PC-9 (cell line): Measurements from ENCODE around the gene VRK1. TPM values are rescaled to one million over a fixed set of nuclear protein-coding genes. Genes with fewer than 3 reads are reported as not detected.

ENCODE experiments used
- BruUV-seq: library from RNA; stranded (reverse); fragments of 400-500 nt; replicated peaks from 2 replicates; lab custom pipeline; 2021; lab: Mats Ljungman, UMichigan
- CTCF ChIA-PET: fragments of 300-600 bp; sonication (Branson Sonifier 250); formaldehyde crosslinking; loops from one replicate; lab custom pipeline; 2022; ENCODE audit warnings: antibody characterized with exemption; lab: Charles Lee
- POLR2A ChIA-PET: fragments of 300-600 bp; sonication (Branson Sonifier 250); formaldehyde crosslinking; loops from one replicate; lab custom pipeline; 2022; ENCODE audit warnings: antibody characterized with exemption; ENCODE audit not compliant: unreplicated experiment; lab: Charles Lee
- DNase-seq, 2 experiments: peaks; one replicate each; pipeline versions ENCODE4 v3.0.0 to v3.0.0-alpha.2; 2015 to 2022; ENCODE audit warnings: mixed read lengths in 1 of 2
- H2AFZ ChIP-seq: fragments of 200-600 bp; sonication (generic); 2 replicates; pipeline ENCODE4 v1.8.1; 2017; ENCODE audit warnings: antibody characterized with exemption
- H3F3A ChIP-seq: fragments of 200-600 bp; sonication (generic); 2 replicates; pipeline ENCODE4 v1.8.1; 2017; ENCODE audit warnings: antibody characterized with exemption, mild to moderate bottlenecking, low read depth; ENCODE audit not compliant: insufficient read depth
- H3K27ac ChIP-seq: fragments of 200-600 bp; sonication (generic); 2 replicates; pipeline ENCODE4 v1.6.1; 2016; ENCODE audit warnings: mixed run types
- H3K27me3 ChIP-seq: fragments of 200-600 bp; sonication (generic); 2 replicates; pipeline ENCODE4 v1.6.1; 2016; ENCODE audit warnings: low read depth, mixed run types; ENCODE audit not compliant: insufficient read depth
- H3K36me3 ChIP-seq: fragments of 200-600 bp; sonication (generic); 2 replicates; pipeline ENCODE4 v1.6.1; 2016; ENCODE audit warnings: low read depth, mixed run types
- H3K4me1 ChIP-seq: fragments of 200-600 bp; sonication (generic); replicated peaks from 2 replicates; pipeline ENCODE4 v1.6.1; 2016; ENCODE audit warnings: mixed run types; ENCODE audit not compliant: insufficient read depth
- H3K4me2 ChIP-seq: fragments of 200-600 bp; sonication (generic); 2 replicates; pipeline ENCODE4 v1.6.1; 2017; ENCODE audit warnings: mixed run types
- H3K4me3 ChIP-seq: fragments of 200-600 bp; sonication (generic); 2 replicates; pipeline ENCODE4 v1.6.1; 2016; ENCODE audit warnings: mixed run types
- H3K79me2 ChIP-seq: fragments of 200-600 bp; sonication (generic); 2 replicates; pipeline ENCODE4 v1.6.1; 2017; ENCODE audit warnings: low read depth, mixed run types
- H3K9me2 ChIP-seq: fragments of 200-600 bp; sonication (generic); 2 replicates; pipeline ENCODE4 v1.8.1; 2017; ENCODE audit warnings: mild to moderate bottlenecking; ENCODE audit not compliant: insufficient read depth
- H3K9me3 ChIP-seq: fragments of 200-600 bp; sonication (generic); 2 replicates; pipeline ENCODE4 v1.8.1; 2016; ENCODE audit warnings: low read depth; ENCODE audit not compliant: insufficient read depth
- H4K20me1 ChIP-seq: fragments of 200-600 bp; sonication (generic); 2 replicates; pipeline ENCODE4 v1.8.1; 2017; ENCODE audit not compliant: insufficient read depth
- EZH2 ChIP-seq: fragments of 200-600 bp; sonication (generic); IDR thresholded peaks from 2 replicates; pipeline ENCODE4 v1.8.0; 2017; ENCODE audit warnings: antibody characterized with exemption, low read depth
- intact Hi-C: fragments of 100-400 bp; cut with micrococcal nuclease; formaldehyde crosslinking; loops from one replicate; pipeline ENCODE4 v1.10.0; 2022; ENCODE audit not compliant: unreplicated experiment
- total RNA-seq: library from RNA; stranded (reverse); gene quantifications from 2 replicates; pipeline ENCODE4 v1.2.3, GENCODE V29; 2021
- TF ChIP-seq, protein P1 (sequence below): fragments of 200-600 bp; sonication (generic); conservative IDR thresholded peaks from 2 replicates; pipeline ENCODE4 v1.6.1; 2017; ENCODE audit warnings: mixed run types, antibody characterized with exemption, mild to moderate bottlenecking, moderate library complexity

Gene VRK1
- total RNA-seq, 1 experiment from 2014 or later, result 6.8 TPM

DNA sequence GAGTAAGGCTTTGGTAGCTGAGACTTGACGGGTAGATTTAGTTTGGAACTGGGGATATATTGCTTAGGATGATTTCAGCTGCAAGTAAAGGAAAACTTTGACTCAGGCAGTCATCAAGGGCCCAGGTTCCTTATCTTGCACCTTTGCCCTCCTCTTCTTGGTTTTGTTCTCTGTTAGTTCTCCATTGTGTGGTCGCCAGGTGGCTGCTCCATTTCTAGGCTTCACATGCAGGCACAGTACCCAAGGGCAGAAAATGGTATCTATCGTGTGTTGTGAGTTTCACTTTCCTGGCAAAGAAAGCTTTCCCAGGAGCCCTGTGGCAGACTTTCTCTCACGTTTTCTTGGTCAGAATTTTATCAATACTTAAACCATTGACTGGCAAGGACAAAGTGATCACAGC, 50.8 kb downstream of the VRK1 start:
- no TSS peak for BruUV-seq
- no peaks in the 10 kb centered on the region for H4K20me1 ChIP-seq
- no peaks in the 10 kb centered on the region for H3K36me3 ChIP-seq
- no peak overlapping the region for H3K27ac ChIP-seq
- H3K9me2 ChIP-seq, result no peaks in the 10 kb centered on the region
- H3K79me2 ChIP-seq, result no peaks in the 10 kb centered on the region
- H3K9me3 ChIP-seq, result no peaks in the 10 kb centered on the region
- intact Hi-C loops, result no loop called here
- CTCF ChIA-PET, result no interaction called here
- POLR2A ChIA-PET, result no interaction called here
- no peaks in the 10 kb centered on the region for H3K27me3 ChIP-seq
- no peak overlapping the region for H3K4me2 ChIP-seq
- H2AFZ ChIP-seq, result no peak overlapping the region
- H3K4me3 ChIP-seq, result no peak overlapping the region
- no peaks in the 10 kb centered on the region for H3K4me1 ChIP-seq
- no peak for DNase-seq
- TF ChIP-seq EZH2, result no peak
- H3F3A ChIP-seq, result no peaks in the 10 kb centered on the region

DNA sequence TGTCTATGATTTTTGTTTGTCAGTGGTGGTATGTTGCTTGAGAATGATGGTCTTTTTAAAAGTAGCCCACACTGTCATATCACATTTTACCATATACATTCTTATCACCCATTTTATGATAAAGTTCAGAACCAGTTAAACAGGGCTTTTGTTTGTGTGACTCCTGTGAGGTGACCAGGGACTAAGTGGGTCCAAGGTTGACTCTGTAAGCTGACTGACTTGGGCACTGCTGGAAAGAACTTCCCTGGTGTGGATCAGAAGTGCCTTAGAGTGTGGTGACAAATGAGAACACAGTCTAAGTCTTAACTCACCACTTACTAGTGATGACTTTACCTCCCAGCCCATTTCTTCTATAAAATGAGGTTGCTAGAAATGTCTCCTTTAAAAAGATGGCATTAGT, 52.6 kb downstream of the VRK1 start:
- no peaks in the 10 kb centered on the region for H3K79me2 ChIP-seq
- DNase-seq, result no peak
- POLR2A ChIA-PET, result no interaction called here
- TF ChIP-seq, protein P1, sequence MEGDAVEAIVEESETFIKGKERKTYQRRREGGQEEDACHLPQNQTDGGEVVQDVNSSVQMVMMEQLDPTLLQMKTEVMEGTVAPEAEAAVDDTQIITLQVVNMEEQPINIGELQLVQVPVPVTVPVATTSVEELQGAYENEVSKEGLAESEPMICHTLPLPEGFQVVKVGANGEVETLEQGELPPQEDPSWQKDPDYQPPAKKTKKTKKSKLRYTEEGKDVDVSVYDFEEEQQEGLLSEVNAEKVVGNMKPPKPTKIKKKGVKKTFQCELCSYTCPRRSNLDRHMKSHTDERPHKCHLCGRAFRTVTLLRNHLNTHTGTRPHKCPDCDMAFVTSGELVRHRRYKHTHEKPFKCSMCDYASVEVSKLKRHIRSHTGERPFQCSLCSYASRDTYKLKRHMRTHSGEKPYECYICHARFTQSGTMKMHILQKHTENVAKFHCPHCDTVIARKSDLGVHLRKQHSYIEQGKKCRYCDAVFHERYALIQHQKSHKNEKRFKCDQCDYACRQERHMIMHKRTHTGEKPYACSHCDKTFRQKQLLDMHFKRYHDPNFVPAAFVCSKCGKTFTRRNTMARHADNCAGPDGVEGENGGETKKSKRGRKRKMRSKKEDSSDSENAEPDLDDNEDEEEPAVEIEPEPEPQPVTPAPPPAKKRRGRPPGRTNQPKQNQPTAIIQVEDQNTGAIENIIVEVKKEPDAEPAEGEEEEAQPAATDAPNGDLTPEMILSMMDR, result no peak
- TF ChIP-seq EZH2, result no peak
- no peaks in the 10 kb centered on the region for H3K9me3 ChIP-seq
- no peak overlapping the region for H3K27ac ChIP-seq
- no peak overlapping the region for H3K4me2 ChIP-seq
- H4K20me1 ChIP-seq, result no peaks in the 10 kb centered on the region
- H3K27me3 ChIP-seq, result no peaks in the 10 kb centered on the region
- no peaks in the 10 kb centered on the region for H3F3A ChIP-seq
- H3K36me3 ChIP-seq, result no peaks in the 10 kb centered on the region
- H2AFZ ChIP-seq, result no peak overlapping the region
- intact Hi-C loops, result no loop called here
- H3K4me3 ChIP-seq, result no peak overlapping the region
- no peaks in the 10 kb centered on the region for H3K9me2 ChIP-seq
- no TSS peak for BruUV-seq
- CTCF ChIA-PET, result no interaction called here
- no peaks in the 10 kb centered on the region for H3K4me1 ChIP-seq

DNA sequence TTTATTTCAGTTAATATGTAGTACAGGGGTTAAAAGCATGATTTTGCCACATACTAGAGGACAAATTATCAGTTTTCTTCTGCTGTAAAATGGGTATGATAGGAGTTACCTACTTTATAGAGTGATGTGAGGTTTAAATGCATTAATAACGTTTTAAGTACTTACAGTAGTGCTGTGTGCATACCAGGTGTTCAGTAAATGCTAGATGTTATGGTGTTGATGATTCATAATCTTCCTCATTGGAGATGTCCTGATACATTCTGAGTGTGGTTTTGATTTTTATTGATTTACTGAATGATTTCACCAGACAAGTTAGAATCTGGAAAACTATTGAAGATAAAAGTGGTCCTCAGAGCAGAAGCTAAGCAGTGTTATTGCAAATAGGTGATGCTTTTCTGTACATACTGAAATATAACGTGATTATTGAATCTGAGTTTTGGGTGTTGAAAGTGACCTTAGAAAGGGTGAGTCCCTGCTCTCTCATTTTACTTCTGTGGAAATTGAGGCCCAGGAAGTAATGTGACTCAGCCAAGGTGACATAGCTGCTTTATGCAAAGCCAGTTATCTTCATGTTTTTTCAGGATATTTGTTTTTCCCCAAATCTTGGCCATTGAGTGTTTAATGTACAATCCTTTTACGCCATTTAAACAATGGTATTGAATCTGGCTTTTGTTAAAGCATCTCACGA, 54.7 kb downstream of the VRK1 start:
- Histone ChIP-seq H3K4me1 (no peaks in the 10 kb centered on the region), H4K20me1 (no peaks in the 10 kb centered on the region), H3K36me3 (no peaks in the 10 kb centered on the region), H3K79me2 (no peaks in the 10 kb centered on the region), H3K9me3 (no peaks in the 10 kb centered on the region), H2AFZ (no peak overlapping the region), H3K4me3 (no peak overlapping the region), H3K27ac (no peak overlapping the region), H3K9me2 (no peaks in the 10 kb centered on the region), H3F3A (no peaks in the 10 kb centered on the region), H3K27me3 (no peaks in the 10 kb centered on the region), H3K4me2 (no peak overlapping the region)
- ChIA-PET CTCF (no interaction called here), POLR2A (no interaction called here)
- BruUV-seq, result no TSS peak
- no peak for TF ChIP-seq EZH2
- TF ChIP-seq, protein P1, result no peak
- no peak for DNase-seq
- intact Hi-C loops, result no loop called here
